Measurements from ENCODE around the gene ZEB2. TPM values are rescaled to one million over a fixed set of nuclear protein-coding genes. Genes with fewer than 3 reads are reported as not detected.
A peak's percentile ranks its signal among the peaks of the same experiment; 100 is the strongest.

The ZEB2 gene
- total RNA-seq, 4 donors from 2014 or later = 21.7 to 52.1 (median 37.9) TPM

GRCh38 chr2:144512470-144512869 is 7.4 kb downstream of the ZEB2 start:
- Histone ChIP-seq H3K9me3 (no peaks in the 10 kb centered on the region), H3K27ac (peak overlapping the region; percentile 80 to 94 (median 89)), H3K4me3 (replicated peaks in 1 of 3) (no peak overlapping the region), H3K4me1 (peaks cover 0 to 10% of the 10 kb centered on the region in 2 donors), H3K36me3 (no peaks in the 10 kb centered on the region), H3K27me3 (peaks cover 7% of the 10 kb centered on the region)
- no peak for DNase-seq
- 72 to 74% methylated on average over 3 of the region's 3 CpGs for whole genome bisulfite sequencing, 2 donors
- intact Hi-C loops (cut with DNase I) = loop anchor here (10.0 kb wide), 1 partner anchor 178 kb away; a partner anchor contains a TSS
- TF ChIP-seq CTCF (IDR thresholded peaks at IDR 0.05) (no peak), POLR2A (IDR thresholded peaks at IDR 0.05) (no peak)

GRCh38 chr2:144511937-144512336 is 8.0 kb downstream of the ZEB2 start:
- no peaks in the 10 kb centered on the region for H3K9me3 ChIP-seq
- TF ChIP-seq POLR2A (IDR thresholded peaks at IDR 0.05) = no peak
- no peak for TF ChIP-seq CTCF (IDR thresholded peaks at IDR 0.05)
- intact Hi-C loops (cut with DNase I) = loop anchor here (10.0 kb wide), 1 partner anchor 177 kb away; a partner anchor contains a TSS
- H3K27ac ChIP-seq = peak overlapping the region; percentile 80 to 94 (median 89)
- no peaks in the 10 kb centered on the region for H3K36me3 ChIP-seq
- 47 to 50% methylated on average over 3 of the region's 3 CpGs for WGBS, 2 donors
- H3K4me1 ChIP-seq = peaks cover 0 to 10% of the 10 kb centered on the region in 2 donors
- DNase-seq = no peak
- peaks cover 7% of the 10 kb centered on the region for H3K27me3 ChIP-seq
- no peak overlapping the region for H3K4me3 ChIP-seq (replicated peaks in 1 of 3)

GRCh38 chr2:144511226-144511810 is 8.6 kb downstream of the ZEB2 start:
- no peak for DNase-seq
- H3K9me3 ChIP-seq = no peaks in the 10 kb centered on the region
- peak overlapping the region; percentile 56 to 94 (median 89) for H3K27ac ChIP-seq
- TF ChIP-seq CTCF (IDR thresholded peaks at IDR 0.05) (no peak), POLR2A (IDR thresholded peaks at IDR 0.05) (no peak)
- intact Hi-C loops (cut with DNase I) = loop anchor here (10.0 kb wide), 1 partner anchor 177 kb away; a partner anchor contains a TSS
- 72 to 78% methylated on average over 3 of the region's 3 CpGs for WGBS, 2 donors
- peaks cover 7% of the 10 kb centered on the region for H3K27me3 ChIP-seq
- peaks cover 0 to 8% of the 10 kb centered on the region in 2 donors for H3K4me1 ChIP-seq
- no peak overlapping the region for H3K4me3 ChIP-seq (replicated peaks in 1 of 3)
- no peaks in the 10 kb centered on the region for H3K36me3 ChIP-seq

GRCh38 chr2:144510294-144510991 is 9.5 kb downstream of the ZEB2 start:
- Histone ChIP-seq H3K4me1 (peaks cover 0 to 2% of the 10 kb centered on the region in 2 donors), H3K27me3 (peaks cover 7% of the 10 kb centered on the region), H3K36me3 (no peaks in the 10 kb centered on the region), H3K9me3 (no peaks in the 10 kb centered on the region), H3K27ac (peak overlapping the region; percentile 56 to 94 (median 89)), H3K4me3 (replicated peaks in 1 of 3) (no peak overlapping the region)
- TF ChIP-seq POLR2A (IDR thresholded peaks at IDR 0.05) (no peak), CTCF (IDR thresholded peaks at IDR 0.05) (no peak)
- 72 to 76% methylated on average over 15 of the region's 15 CpGs for WGBS, 2 donors
- no peak for DNase-seq
- intact Hi-C loops (cut with DNase I) = loop anchor here (10.0 kb wide), 1 partner anchor 176 kb away; a partner anchor contains a TSS

- TF ChIP-seq CTCF (IDR thresholded peaks at IDR 0.05) (no peak), POLR2A (IDR thresholded peaks at IDR 0.05) (no peak)
- WGBS, 2 donors = 75 to 79% methylated on average over 3 of the region's 3 CpGs
- H3K4me1 ChIP-seq = peaks cover 0 to 8% of the 10 kb centered on the region in 2 donors
- H3K27me3 ChIP-seq = peaks cover 7% of the 10 kb centered on the region
- H3K36me3 ChIP-seq = no peaks in the 10 kb centered on the region
- no peak overlapping the region for H3K4me3 ChIP-seq (replicated peaks in 1 of 3)
- DNase-seq = no peak
- no peaks in the 10 kb centered on the region for H3K9me3 ChIP-seq
- intact Hi-C loops (cut with DNase I) = loop anchor here (10.0 kb wide), 1 partner anchor 175 kb away; a partner anchor contains a TSS
- peak overlapping the region; percentile 56 to 94 (median 89) for H3K27ac ChIP-seq
These were observed 10.1 kb downstream of the ZEB2 start for GRCh38 chr2:144509879-144510221.

Data from thyroid gland (tissue), 4 donors.